Activated gamma-delta T cell treated with anti-CD3 and anti-CD28 coated beads, Interleukin-2, amount 50 U/mL, for 16 hours (primary cell): ENCODE measurements around the gene PCDHA1.
"Not testable (repeated sequence)": the region's sequence is repeated elsewhere in the genome, so short reads cannot be mapped to it uniquely, and the experiment has no call there.

ENCODE experiments used
- DNase-seq: peaks from one replicate; pipeline ENCODE4 v3.0.0-alpha.2; 2020; ENCODE audit warnings: low read depth

PCDHA1 gene

DNA sequence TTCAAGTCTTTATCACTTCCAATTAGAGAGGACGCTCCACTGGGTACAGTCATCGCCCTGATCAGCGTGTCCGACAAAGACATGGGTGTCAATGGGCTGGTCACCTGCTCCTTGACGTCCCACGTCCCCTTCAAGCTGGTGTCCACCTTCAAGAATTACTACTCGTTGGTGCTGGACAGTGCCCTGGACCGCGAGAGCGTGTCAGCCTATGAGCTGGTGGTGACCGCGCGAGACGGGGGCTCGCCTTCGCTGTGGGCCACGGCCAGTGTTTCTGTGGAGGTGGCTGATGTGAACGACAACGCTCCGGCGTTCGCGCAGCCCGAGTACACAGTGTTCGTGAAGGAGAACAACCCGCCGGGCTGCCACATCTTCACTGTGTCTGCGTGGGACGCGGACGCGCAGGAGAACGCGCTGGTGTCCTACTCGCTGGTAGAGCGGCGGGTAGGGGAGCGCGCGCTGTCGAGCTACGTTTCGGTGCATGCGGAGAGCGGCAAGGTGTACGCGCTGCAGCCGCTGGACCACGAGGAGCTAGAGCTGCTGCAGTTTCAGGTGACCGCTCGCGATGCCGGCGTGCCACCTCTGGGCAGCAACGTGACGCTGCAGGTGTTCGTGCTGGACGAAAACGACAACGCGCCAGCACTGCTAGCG, 22.4 kb downstream of the PCDHA1 start:
- DNase-seq: not testable (repeated sequence)

DNA sequence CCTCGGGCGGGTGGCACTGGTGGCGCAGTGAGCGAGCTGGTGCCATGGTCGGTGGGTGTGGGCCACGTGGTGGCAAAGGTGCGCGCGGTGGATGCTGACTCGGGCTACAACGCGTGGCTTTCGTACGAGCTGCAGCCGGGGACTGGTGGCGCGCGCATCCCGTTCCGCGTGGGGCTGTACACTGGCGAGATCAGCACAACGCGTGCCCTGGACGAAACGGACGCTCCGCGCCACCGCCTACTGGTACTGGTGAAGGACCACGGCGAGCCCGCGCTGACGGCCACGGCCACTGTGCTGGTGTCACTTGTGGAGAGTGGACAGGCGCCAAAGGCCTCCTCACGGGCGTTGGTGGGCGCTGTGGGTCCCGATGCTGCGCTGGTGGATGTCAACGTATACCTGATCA, 22.9 kb downstream of the PCDHA1 start:
- no peak for DNase-seq

DNA sequence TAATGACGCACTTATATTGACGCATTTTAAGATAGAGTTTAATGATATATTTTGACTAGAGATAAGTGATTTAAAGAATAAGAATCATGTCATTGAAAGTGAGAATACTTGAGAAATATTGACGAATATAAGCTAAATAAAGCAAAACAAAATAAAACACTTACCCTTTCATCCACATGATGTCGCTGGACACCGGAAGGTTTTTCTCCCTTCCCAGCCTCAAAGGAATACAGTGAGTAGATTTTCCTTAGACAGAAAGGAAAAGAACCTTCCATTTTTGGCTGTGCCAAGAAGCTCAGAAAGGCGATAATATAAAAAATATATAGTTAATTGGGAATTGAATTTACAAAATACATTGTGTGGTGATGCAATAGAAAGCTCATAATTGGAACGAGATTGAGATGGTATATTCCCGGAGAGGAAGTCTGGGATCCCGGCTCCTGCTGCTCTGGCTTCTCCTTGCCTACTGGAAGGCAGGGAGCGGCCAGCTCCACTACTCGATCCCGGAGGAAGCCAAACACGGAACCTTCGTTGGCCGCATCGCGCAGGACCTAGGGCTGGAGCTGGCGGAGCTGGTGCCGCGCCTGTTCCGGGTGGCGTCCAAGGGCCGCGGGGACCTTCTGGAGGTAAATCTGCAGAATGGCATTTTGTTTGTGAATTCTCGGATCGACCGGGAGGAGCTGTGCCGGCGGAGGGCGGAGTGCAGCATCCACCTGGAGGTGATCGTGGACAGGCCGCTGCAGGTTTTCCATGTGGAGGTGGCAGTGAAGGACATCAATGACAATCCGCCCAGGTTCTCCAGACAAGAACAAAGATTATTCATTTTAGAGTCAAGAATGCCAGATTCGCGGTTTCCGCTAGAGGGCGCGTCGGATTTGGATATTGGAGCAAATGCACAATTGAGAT, 35.7 kb downstream of the PCDHA1 start, which contains the start of gene PCDHA5:
TSS of gene PCDHA5 (plus strand) at position 239 of the 906 bp plus-strand sequence.
- no peak for DNase-seq

DNA sequence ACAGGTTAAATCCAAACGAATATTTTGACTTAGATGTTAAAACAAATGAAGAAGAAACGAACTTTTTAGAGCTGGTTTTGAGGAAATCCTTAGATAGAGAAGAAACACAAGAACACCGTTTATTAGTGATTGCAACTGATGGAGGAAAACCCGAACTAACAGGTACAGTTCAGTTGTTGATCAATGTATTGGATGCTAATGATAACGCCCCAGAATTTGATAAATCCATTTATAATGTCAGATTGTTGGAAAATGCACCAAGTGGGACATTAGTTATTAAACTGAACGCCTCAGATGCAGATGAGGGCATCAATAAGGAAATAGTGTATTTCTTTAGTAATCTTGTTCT, 36.3 kb downstream of the PCDHA1 start:
- DNase-seq: no peak

DNA sequence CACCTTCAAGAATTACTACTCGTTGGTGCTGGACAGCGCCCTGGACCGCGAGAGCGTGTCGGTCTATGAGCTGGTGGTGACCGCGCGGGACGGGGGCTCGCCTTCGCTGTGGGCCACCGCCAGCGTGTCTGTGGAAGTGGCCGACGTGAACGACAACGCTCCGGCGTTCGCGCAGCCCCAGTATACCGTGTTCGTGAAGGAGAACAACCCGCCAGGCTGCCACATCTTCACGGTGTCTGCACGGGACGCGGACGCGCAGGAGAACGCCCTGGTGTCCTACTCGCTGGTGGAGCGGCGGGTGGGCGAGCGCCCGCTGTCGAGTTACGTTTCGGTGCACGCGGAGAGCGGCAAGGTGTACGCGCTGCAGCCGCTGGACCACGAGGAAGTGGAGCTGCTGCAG, 37.0 kb downstream of the PCDHA1 start:
- not testable (repeated sequence) for DNase-seq

DNA sequence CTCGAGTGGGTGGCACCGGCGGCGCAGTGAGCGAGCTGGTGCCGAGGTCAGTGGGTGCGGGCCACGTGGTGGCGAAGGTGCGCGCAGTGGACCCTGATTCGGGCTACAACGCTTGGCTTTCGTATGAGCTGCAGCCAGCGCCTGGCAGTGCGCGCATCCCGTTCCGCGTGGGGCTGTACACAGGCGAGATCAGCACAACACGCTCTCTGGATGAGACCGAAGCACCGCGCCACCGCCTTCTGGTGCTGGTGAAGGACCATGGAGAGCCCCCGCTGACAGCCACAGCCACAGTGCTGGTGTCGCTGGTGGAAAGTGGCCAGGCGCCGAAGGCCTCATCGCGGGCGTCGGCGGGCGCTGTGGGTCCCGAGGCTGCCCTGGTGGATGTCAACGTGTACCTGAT, 37.5 kb downstream of the PCDHA1 start:
- no peak for DNase-seq

DNA sequence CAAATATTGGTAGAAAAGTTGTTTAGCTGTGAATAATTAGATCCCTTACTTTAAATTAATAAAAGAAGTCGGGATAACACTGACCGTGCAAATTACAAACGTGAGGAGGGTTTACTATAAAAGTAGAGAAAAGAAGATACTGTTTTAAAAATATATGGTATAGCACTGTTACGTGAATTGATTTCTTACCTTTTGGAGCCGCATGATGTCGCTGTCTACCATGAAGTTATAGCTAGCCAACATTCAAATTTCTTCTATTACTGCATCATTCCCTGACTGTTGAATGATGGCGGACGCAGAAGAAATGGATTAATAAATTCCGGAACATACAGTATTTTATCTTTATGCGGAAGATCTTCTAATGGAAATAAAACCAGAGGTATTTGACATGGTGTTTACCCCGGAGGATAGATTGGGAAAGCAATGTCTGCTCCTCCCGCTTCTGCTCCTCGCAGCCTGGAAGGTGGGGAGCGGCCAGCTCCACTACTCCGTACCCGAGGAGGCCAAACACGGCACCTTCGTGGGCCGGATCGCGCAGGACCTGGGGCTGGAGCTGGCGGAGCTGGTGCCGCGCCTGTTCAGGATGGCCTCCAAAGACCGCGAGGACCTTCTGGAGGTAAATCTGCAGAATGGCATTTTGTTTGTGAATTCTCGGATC, 41.9 kb downstream of the PCDHA1 start, which contains the start of gene PCDHA6:
TSS of gene PCDHA6 (plus strand) at position 257 of the 658 bp plus-strand sequence. CDS start at position 389, 132 bp downstream.
- no peak for DNase-seq

DNA sequence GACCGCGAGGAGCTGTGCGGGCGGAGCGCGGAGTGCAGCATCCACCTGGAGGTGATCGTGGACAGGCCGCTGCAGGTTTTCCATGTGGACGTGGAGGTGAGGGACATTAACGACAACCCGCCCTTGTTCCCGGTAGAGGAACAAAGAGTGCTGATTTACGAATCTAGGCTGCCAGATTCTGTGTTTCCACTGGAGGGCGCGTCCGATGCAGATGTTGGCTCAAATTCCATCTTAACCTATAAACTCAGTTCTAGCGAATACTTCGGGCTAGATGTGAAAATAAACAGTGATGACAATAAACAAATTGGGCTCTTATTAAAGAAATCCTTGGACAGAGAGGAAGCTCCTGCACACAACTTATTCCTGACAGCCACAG, 42.4 kb downstream of the PCDHA1 start:
- no peak for DNase-seq

DNA sequence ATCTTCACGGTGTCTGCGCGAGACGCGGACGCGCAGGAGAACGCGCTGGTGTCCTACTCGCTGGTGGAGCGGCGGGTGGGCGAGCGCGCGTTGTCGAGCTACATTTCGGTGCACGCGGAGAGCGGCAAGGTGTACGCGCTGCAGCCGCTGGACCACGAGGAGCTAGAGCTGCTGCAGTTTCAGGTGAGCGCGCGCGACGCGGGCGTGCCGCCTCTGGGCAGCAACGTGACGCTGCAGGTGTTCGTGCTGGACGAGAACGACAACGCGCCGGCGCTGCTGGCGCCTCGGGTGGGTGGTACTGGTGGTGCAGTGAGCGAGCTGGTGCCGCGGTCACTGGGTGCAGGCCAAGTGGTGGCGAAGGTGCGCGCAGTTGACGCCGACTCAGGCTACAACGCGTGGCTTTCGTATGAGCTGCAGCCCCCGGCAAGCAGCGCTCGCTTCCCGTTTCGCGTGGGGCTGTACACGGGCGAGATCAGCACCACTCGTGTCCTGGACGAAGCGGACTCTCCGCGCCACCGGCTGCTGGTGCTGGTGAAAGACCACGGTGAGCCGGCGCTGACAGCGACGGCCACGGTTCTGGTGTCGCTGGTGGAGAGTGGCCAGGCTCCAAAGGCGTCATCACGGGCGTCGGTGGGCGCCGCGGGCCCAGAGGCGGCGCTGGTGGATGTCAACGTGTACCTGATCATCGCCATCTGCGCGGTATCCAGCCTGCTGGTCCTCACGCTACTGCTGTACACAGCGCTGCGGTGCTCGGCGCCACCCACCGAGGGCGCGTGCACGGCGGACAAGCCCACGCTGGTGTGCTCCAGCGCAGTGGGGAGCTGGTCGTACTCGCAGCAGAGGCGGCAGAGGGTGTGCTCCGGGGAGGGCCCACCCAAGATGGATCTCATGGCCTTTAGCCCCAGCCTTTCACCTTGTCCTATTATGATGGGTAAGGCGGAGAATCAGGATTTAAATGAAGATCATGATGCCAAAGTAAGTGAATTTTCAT, 43.9 kb downstream of the PCDHA1 start:
- DNase-seq: not testable (repeated sequence)

DNA sequence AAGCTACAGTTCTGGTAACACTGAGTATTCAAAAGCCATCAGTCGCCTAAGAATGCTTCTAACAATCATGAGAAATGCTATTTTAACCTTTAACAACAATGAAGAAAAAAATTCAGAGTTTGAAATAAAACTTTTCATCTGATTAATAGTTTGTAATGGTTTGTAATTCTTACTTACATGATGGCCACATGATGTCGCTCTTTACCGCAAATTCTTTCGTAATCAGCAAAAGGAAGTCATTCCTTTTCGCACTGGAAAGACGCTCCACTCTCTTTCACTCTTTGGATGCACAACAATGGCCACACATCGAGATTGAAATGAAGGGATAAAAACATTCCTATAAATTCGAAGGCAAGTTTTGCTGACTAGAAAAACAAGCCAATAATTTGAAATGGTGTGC, 48.1 kb downstream of the PCDHA1 start, which contains the start of gene PCDHA7:
TSS of gene PCDHA7 (plus strand) at position 277 of the 400 bp plus-strand sequence. CDS start at position 392, 115 bp downstream.
- DNase-seq: no peak

DNA sequence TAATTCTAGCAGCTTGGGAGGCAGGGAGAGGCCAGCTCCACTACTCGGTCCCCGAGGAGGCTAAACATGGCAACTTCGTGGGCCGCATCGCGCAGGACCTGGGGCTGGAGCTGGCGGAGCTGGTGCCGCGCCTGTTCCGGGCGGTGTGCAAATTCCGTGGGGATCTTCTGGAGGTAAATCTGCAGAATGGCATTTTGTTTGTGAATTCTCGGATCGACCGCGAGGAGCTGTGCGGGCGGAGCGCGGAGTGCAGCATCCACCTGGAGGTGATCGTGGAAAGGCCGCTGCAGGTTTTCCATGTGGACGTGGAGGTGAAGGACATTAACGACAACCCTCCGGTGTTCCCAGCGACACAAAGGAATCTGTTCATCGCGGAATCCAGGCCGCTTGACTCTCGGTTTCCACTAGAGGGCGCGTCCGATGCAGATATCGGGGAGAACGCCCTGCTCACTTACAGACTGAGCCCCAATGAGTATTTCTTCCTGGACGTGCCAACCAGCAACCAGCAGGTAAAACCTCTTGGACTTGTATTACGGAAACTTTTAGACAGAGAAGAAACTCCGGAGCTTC, 48.6 kb downstream of the PCDHA1 start:
- not testable (repeated sequence) for DNase-seq

DNA sequence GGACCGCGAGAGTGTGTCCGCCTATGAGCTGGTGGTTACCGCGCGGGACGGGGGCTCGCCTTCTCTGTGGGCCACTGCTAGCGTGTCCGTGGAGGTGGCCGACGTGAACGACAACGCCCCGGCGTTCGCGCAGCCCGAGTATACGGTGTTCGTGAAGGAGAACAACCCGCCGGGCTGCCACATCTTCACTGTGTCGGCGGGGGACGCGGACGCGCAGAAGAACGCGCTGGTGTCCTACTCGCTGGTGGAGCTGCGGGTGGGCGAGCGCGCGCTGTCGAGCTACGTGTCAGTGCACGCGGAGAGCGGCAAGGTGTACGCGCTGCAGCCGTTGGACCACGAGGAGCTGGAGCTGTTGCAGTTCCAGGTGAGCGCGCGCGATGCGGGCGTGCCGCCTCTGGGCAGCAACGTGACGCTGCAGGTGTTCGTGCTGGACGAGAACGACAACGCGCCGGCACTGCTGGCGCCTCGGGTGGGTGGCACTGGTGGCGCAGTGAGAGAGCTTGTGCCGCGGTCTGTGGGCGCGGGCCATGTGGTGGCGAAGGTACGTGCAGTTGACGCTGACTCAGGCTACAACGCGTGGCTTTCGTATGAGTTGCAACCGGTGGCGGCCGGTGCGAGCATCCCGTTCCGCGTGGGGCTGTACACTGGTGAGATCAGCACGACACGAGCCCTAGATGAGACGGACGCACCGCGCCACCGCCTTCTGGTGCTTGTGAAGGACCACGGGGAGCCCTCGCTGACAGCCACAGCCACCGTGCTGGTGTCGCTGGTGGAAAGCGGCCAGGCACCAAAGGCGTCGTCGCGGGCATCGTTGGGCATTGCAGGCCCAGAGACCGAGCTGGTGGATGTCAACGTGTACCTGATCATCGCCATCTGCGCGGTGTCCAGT, 49.9 kb downstream of the PCDHA1 start:
- DNase-seq: no peak

DNA sequence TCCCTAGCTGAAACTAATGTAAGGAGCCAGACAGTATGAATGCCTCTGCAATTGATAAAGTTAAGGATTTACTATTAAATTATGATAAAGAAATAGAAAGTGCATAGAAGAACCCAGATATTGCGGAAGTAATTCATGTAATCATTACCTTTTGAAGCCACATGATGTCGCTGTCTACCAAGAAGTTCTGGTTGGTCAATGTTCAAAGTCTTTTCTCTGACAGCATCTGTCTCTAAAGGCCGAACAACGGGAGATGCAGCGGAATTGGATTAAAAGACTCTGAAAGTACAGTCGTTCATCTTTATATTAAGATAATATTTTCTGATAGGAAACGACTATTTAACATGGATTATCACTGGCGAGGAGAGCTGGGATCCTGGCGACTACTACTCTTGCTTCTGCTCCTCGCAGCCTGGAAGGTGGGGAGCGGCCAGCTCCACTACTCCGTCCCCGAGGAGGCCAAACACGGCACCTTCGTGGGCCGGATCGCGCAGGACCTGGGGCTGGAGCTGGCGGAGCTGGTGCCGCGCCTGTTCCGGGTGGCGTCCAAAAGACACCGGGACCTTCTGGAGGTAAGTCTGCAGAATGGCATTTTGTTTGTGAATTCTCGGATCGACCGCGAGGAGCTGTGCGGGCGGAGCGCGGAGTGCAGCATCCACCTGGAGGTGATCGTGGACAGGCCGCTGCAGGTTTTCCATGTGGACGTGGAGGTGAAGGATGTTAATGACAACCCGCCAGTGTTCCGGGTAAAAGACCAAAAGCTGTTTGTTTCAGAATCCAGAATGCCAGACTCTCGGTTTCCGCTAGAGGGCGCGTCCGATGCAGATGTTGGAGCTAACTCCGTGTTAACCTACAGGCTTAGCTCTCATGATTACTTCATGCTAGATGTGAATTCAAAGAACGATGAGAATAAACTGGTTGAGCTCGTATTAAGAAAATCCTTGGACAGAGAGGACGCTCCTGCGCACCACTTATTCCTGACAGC, 55.3 kb downstream of the PCDHA1 start, which contains the start of gene PCDHA8:
TSS of gene PCDHA8 (plus strand) at position 210 of the 985 bp plus-strand sequence. CDS start at position 345, 135 bp downstream.
- DNase-seq: no peak

DNA sequence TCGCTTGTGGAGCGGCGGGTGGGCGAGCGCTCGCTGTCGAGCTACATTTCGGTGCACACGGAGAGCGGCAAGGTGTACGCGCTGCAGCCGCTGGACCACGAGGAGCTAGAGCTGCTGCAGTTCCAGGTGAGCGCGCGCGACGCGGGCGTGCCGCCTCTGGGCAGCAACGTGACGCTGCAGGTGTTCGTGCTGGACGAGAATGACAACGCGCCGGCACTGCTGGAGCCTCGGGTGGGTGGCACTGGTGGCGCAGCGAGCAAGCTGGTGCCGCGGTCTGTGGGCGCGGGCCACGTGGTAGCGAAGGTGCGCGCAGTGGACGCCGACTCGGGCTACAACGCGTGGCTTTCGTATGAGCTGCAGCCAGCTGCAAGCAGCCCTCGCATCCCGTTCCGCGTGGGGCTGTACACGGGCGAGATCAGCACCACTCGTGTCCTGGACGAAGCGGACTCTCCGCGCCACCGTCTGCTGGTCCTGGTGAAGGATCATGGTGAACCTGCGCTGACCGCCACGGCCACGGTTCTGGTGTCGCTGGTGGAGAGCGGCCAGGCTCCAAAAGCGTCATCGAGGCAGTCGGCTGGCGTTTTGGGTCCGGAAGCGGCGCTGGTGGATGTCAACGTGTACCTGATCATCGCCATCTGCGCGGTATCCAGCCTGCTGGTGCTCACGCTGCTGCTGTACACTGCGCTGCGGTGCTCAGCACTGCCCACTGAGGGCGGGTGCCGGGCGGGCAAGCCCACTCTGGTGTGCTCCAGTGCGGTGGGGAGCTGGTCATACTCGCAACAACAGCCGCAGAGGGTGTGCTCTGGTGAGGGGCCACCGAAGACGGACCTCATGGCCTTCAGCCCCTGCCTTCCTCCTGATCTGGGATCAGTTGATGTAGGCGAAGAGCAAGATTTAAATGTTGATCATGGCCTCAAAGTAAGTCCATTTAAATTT, 57.1 kb downstream of the PCDHA1 start:
- DNase-seq: no peak

DNA sequence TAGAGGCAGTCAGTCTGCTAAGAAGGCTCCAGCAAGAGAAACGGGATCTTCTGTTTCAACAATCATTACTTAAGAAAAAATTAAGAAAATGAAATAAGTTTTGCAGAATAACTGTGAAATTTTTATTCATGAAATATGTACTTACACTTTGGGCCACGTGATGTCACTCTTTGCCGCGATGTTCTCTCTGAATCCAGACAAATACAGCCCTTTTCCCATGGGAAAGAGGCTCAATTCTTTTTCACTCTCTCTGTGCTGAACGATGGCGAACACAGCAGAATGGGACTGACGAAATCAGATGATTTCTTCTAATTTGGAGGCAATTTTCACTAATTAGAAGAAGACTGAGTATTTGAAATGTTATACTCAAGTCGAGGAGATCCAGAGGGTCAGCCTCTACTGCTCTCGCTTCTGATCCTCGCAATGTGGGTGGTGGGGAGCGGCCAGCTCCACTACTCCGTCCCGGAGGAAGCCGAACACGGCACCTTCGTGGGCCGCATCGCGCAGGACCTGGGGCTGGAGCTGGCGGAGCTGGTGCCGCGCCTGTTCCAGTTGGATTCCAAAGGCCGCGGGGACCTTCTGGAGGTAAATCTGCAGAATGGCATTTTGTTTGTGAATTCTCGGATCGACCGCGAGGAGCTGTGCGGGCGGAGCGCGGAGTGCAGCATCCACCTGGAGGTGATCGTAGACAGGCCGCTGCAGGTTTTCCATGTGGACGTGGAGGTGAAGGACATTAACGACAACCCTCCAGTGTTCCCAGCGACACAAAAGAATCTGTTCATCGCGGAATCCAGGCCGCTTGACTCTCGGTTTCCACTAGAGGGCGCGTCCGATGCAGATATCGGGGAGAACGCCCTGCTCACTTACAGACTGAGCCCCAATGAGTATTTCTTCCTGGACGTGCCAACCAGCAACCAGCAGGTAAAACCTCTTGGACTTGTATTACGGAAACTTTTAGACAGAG, 62.5 kb downstream of the PCDHA1 start, which contains the start of gene PCDHA9:
TSS of gene PCDHA9 (plus strand) at position 244 of the 964 bp plus-strand sequence. CDS start at position 358, 114 bp downstream.
- not testable (repeated sequence) for DNase-seq
